GDM1 (cell line): ENCODE data around the gene PROKR1.
A peak's percentile ranks its signal among the peaks of the same experiment; 100 is the strongest.
"Not testable (repeated sequence)": the region's sequence is repeated elsewhere in the genome, so short reads cannot be mapped to it uniquely, and the experiment has no call there.

Source experiments
- DNase-seq: peaks from one replicate; lab custom pipeline; 2025; lab: John Stamatoyannopoulos, UW

PROKR1 gene

GRCh38 chr2:68658266-68658665 lies 14.9 kb downstream of the PROKR1 start:
- DNase-seq, result no peak

GRCh38 chr2:68659081-68659480 lies 15.7 kb downstream of the PROKR1 start:
- DNase-seq, result no peak

GRCh38 chr2:68660658-68661057 lies 17.3 kb downstream of the PROKR1 start:
- DNase-seq, result no peak

- DNase-seq, result no peak
Observed at GRCh38 chr2:68662466-68662865, 19.1 kb downstream of the PROKR1 start.

GRCh38 chr2:68663371-68664156 lies 20.2 kb downstream of the PROKR1 start:
- DNase-seq, result no peak

- DNase-seq, result no peak
Observed at GRCh38 chr2:68667371-68667770, 24.0 kb downstream of the PROKR1 start.

GRCh38 chr2:68669651-68670050 lies 26.3 kb downstream of the PROKR1 start:
- no peak for DNase-seq

GRCh38 chr2:68671961-68672360 lies 28.6 kb downstream of the PROKR1 start:
- DNase-seq, result no peak

GRCh38 chr2:68673631-68674030 lies 30.3 kb downstream of the PROKR1 start:
- no peak for DNase-seq

GRCh38 chr2:68675470-68675869 lies 32.1 kb downstream of the PROKR1 start:
- no peak for DNase-seq

GRCh38 chr2:68677837-68678236 lies 34.5 kb downstream of the PROKR1 start:
- not testable (repeated sequence) for DNase-seq

GRCh38 chr2:68679166-68679916 lies 36.0 kb downstream of the PROKR1 start:
- not testable (repeated sequence) for DNase-seq

GRCh38 chr2:68679917-68680267 lies 36.5 kb downstream of the PROKR1 start:
- not testable (repeated sequence) for DNase-seq

GRCh38 chr2:68684197-68684596 lies 40.8 kb downstream of the PROKR1 start:
- DNase-seq, result no peak

GRCh38 chr2:68686178-68686577 lies 42.8 kb downstream of the PROKR1 start:
- no peak for DNase-seq

- no peak for DNase-seq
Observed at GRCh38 chr2:68687018-68687417, 43.6 kb downstream of the PROKR1 start.

- peak; percentile 37 for DNase-seq
Observed at GRCh38 chr2:68689553-68690537, 46.5 kb downstream of the PROKR1 start.

- no peak for DNase-seq
Observed at GRCh38 chr2:68690851-68691250, 47.5 kb downstream of the PROKR1 start.

GRCh38 chr2:68692511-68692910 lies 49.1 kb downstream of the PROKR1 start:
- DNase-seq, result peak; percentile 8

- no peak for DNase-seq
Observed at GRCh38 chr2:68693951-68694350, 50.6 kb downstream of the PROKR1 start.

GRCh38 chr2:68695971-68696370 lies 52.6 kb downstream of the PROKR1 start:
- no peak for DNase-seq

GRCh38 chr2:68696554-68696953 lies 53.2 kb downstream of the PROKR1 start:
- DNase-seq, result no peak
